Mesendoderm (in vitro differentiated cells): Measurements from ENCODE around the gene AKAP13.
A peak's percentile ranks its signal among the peaks of the same experiment; 100 is the strongest.
"Not testable (repeated sequence)": the region's sequence is repeated elsewhere in the genome, so short reads cannot be mapped to it uniquely, and the experiment has no call there.

ENCODE experiments used
- DNase-seq: peaks from one replicate; pipeline ENCODE4 v3.0.0; 2013
- H2AK5ac ChIP-seq: 2 replicates; pipeline ENCODE4 v1.6.1; 2013; ENCODE audit warnings: low read length, inconsistent platforms
- H2BK120ac ChIP-seq: 2 replicates; pipeline ENCODE4 v1.6.1; 2013; ENCODE audit warnings: low read depth, mild to moderate bottlenecking, low read length, moderate library complexity, mixed read lengths
- H2BK15ac ChIP-seq: replicated peaks from 2 replicates; pipeline ENCODE4 v1.6.1; 2013; ENCODE audit warnings: low read depth, mild to moderate bottlenecking, moderate library complexity
- H2BK5ac ChIP-seq: 2 replicates; pipeline ENCODE4 v1.6.1; 2013; ENCODE audit warnings: low read length, inconsistent platforms
- H3K18ac ChIP-seq: 2 replicates; pipeline ENCODE4 v1.6.1; 2013; ENCODE audit warnings: mild to moderate bottlenecking, low read length, mixed read lengths
- H3K23ac ChIP-seq: one replicate; pipeline ENCODE4 v1.6.1; 2013; ENCODE audit warnings: low read length
- H3K27ac ChIP-seq: 2 replicates; pipeline ENCODE4 v1.5.1; 2013; ENCODE audit warnings: low read depth, mild to moderate bottlenecking, inconsistent platforms, low read length, moderate library complexity
- H3K27me3 ChIP-seq: 2 replicates; pipeline ENCODE4 v1.6.1; 2013; ENCODE audit warnings: low read length, control low read depth, mild to moderate bottlenecking, inconsistent platforms; ENCODE audit not compliant: insufficient read depth, poor library complexity
- H3K36me3 ChIP-seq: 2 replicates; pipeline ENCODE4 v1.6.1; 2013; ENCODE audit warnings: low read length, inconsistent platforms; ENCODE audit not compliant: control insufficient read depth, insufficient read depth
- H3K4ac ChIP-seq: one replicate; pipeline ENCODE4 v1.6.1; 2013; ENCODE audit warnings: low read depth, mild to moderate bottlenecking, low read length, moderate library complexity
- H3K4me1 ChIP-seq: 2 replicates; pipeline ENCODE4 v1.6.1; 2013; ENCODE audit warnings: low read depth, low read length, inconsistent platforms; ENCODE audit not compliant: control insufficient read depth
- H3K4me2 ChIP-seq: 2 replicates; pipeline ENCODE4 v1.6.1; 2013; ENCODE audit warnings: low read length
- H3K4me3 ChIP-seq: 2 replicates; pipeline ENCODE4 v1.5.1; 2013; ENCODE audit warnings: mild to moderate bottlenecking, low read length
- H3K56ac ChIP-seq: one replicate; pipeline ENCODE4 v1.6.1; 2013; ENCODE audit warnings: low read length
- H3K79me1 ChIP-seq: 2 replicates; pipeline ENCODE4 v1.6.1; 2013; ENCODE audit warnings: low read length, inconsistent platforms
- H3K79me2 ChIP-seq: 2 replicates; pipeline ENCODE4 v1.6.1; 2013; ENCODE audit warnings: mild to moderate bottlenecking, low read length; ENCODE audit not compliant: control insufficient read depth, insufficient read depth
- H3K9ac ChIP-seq: 2 replicates; pipeline ENCODE4 v1.6.1; 2013; ENCODE audit warnings: low read length, inconsistent platforms
- H4K5ac ChIP-seq: one replicate; pipeline ENCODE4 v1.6.1; 2013; ENCODE audit warnings: low read length
- H4K8ac ChIP-seq: one replicate; pipeline ENCODE4 v1.6.1; 2013; ENCODE audit warnings: low read depth, mild to moderate bottlenecking, control low read depth, low read length, moderate library complexity
- WGBS: extraction: QIAGEN DNeasy Blood & Tissue Kit; methylation state at CpG from one replicate; pipeline ENCODE4 v1.1.7; 2013; ENCODE audit warnings: low lambda C conversion rate, missing lambda C conversion rate; ENCODE audit not compliant: insufficient coverage; ENCODE audit errors: extremely low coverage; 5-methylcytosine and 5-hydroxymethylcytosine counted together

Gene AKAP13

GRCh38 chr15:85343443-85343842 is 37.0 kb upstream of the AKAP13 start:
- H3K4me2 ChIP-seq, H3K27me3 ChIP-seq, H3K4me1 ChIP-seq, H3K4me3 ChIP-seq, H2BK120ac ChIP-seq, H2BK5ac ChIP-seq, H3K27ac ChIP-seq, H3K9ac ChIP-seq, H3K23ac ChIP-seq, H4K5ac ChIP-seq, H3K36me3 ChIP-seq, DNase-seq, H3K4ac ChIP-seq, H4K8ac ChIP-seq, H3K56ac ChIP-seq, H2AK5ac ChIP-seq, H2BK15ac ChIP-seq, H3K79me1 ChIP-seq, H3K79me2 ChIP-seq, H3K18ac ChIP-seq: not testable (repeated sequence)
- no CpG with 5 or more reads among the region's 5 CpGs for WGBS

GRCh38 chr15:85344241-85344640 is 36.2 kb upstream of the AKAP13 start:
- H3K23ac ChIP-seq, H3K4me1 ChIP-seq, H3K4me3 ChIP-seq, H3K79me2 ChIP-seq, H3K4ac ChIP-seq, H3K27ac ChIP-seq, H2BK5ac ChIP-seq, H2BK120ac ChIP-seq, H3K9ac ChIP-seq, H3K56ac ChIP-seq, H2BK15ac ChIP-seq, H3K79me1 ChIP-seq, H3K36me3 ChIP-seq, H3K4me2 ChIP-seq, H2AK5ac ChIP-seq, H3K27me3 ChIP-seq, H4K8ac ChIP-seq, H3K18ac ChIP-seq, H4K5ac ChIP-seq: not testable (repeated sequence)
- no CpG with 5 or more reads among the region's 1 CpG for WGBS
- DNase-seq, result peak; percentile 32

- not testable (repeated sequence) for H3K79me2 ChIP-seq, H3K56ac ChIP-seq, H4K5ac ChIP-seq, H2BK120ac ChIP-seq, H3K9ac ChIP-seq, H3K18ac ChIP-seq, H3K27ac ChIP-seq, H3K4me3 ChIP-seq, H3K79me1 ChIP-seq, H3K36me3 ChIP-seq, H3K4me2 ChIP-seq, H3K23ac ChIP-seq, H3K4ac ChIP-seq, H2AK5ac ChIP-seq, H3K27me3 ChIP-seq, H4K8ac ChIP-seq, H2BK15ac ChIP-seq, H3K4me1 ChIP-seq, H2BK5ac ChIP-seq
- peak; percentile 88 for DNase-seq
- no CpG with 5 or more reads among the region's 6 CpGs for WGBS
These were observed 35.7 kb upstream of the AKAP13 start for GRCh38 chr15:85344653-85345114.

GRCh38 chr15:85345196-85345918 is 35.0 kb upstream of the AKAP13 start:
- no CpG with 5 or more reads among the region's 4 CpGs for WGBS
- H3K23ac ChIP-seq, H3K79me2 ChIP-seq, H3K4me2 ChIP-seq, H2AK5ac ChIP-seq, H3K27me3 ChIP-seq, H3K56ac ChIP-seq, H2BK120ac ChIP-seq, H3K79me1 ChIP-seq, H3K4ac ChIP-seq, H2BK5ac ChIP-seq, H3K4me3 ChIP-seq, H4K8ac ChIP-seq, H2BK15ac ChIP-seq, H3K36me3 ChIP-seq, H4K5ac ChIP-seq, H3K4me1 ChIP-seq, H3K18ac ChIP-seq, H3K9ac ChIP-seq, DNase-seq, H3K27ac ChIP-seq: not testable (repeated sequence)

GRCh38 chr15:85346462-85347084 is 33.8 kb upstream of the AKAP13 start:
- H3K18ac ChIP-seq, H2BK15ac ChIP-seq, H3K4me3 ChIP-seq, H4K5ac ChIP-seq, H3K9ac ChIP-seq, H3K27ac ChIP-seq, H3K79me1 ChIP-seq, H2AK5ac ChIP-seq, H4K8ac ChIP-seq, H3K4me1 ChIP-seq, H2BK120ac ChIP-seq, H3K4me2 ChIP-seq, H3K4ac ChIP-seq, H2BK5ac ChIP-seq, H3K79me2 ChIP-seq, H3K56ac ChIP-seq, H3K36me3 ChIP-seq, H3K23ac ChIP-seq, H3K27me3 ChIP-seq: not testable (repeated sequence)
- no CpG with 5 or more reads among the region's 1 CpG for WGBS
- peak; percentile 89 for DNase-seq
